ENCODE results near the gene NFIB.

NFIB gene

DNA sequence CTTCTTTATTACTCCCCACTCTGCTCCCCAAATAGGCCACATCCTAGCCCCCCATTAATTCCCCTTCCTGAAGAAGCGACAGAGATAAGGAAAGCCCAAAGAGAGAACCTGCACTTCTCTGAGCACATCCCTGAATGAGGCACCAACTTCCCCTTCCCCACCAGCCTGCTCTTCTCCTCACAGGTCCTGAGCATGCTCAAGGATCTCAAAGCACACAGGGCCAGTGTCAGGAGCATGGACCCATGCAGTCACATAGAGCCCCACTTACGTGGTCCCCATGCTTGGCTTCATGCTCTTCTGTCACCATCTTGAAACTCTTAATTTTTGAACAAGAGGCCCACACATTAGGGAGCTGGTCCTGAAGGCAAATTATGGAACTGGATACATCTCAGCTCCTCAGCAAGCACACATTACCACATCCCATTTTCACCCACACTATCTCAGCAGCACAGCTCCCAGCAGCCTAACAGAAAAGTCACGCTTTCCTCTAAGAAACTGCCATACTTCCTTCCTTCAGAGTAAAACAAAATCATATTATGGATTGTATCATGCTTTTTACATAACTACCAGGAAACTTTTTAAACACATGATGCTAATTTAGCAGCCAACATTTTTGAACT, 99.8 kb downstream of the NFIB start:
- Histone ChIP-seq H3K4me2 (no peak overlapping the region), H3K4me1 (peaks cover 0 to 5% (median 0%) of the 10 kb centered on the region in 10 experiments; a peak in 2 of 20 replicates)
- TF ChIP-seq Cebpa-rat (IDR thresholded peaks at IDR 0.05) = no peak

DNA sequence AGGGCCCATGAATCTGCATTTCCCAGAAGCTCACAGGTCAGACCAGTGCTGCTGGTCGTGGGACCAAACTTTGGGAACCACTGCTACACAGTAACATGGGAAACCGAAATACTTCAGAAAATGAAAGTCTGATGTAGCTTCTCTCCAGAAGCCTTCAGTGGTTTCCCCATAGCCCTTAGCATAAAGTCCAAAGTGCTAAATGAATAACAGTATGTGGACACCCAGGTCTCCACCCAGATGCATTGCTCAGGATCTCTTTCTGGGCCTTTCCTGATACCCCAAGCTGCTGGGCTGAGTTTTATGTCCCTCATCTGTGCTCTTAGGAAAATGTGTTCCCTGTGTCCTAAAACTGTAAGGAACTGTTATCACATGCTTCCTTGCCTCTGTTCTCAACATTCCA, 100.4 kb downstream of the NFIB start:
- peaks cover 0 to 5% (median 0%) of the 10 kb centered on the region in 10 experiments; a peak in 2 of 20 replicates for H3K4me1 ChIP-seq
- no peaks in the 10 kb centered on the region for H4K20me1 ChIP-seq
- no peak overlapping the region for H3K9ac ChIP-seq
- no peaks in the 10 kb centered on the region for H3K27me3 ChIP-seq
- no peak for TF ChIP-seq Cebpa-rat (IDR thresholded peaks at IDR 0.05)
- H3K36me3 ChIP-seq = no peaks in the 10 kb centered on the region
- no peak overlapping the region for H3K27ac ChIP-seq
- no peak overlapping the region for H3K4me2 ChIP-seq
- no peaks in the 10 kb centered on the region for H3K9me3 ChIP-seq (replicated peaks in 1 of 11)
- H3K4me3 ChIP-seq = no peak overlapping the region

More for the DNA sequence above, 99.8 kb downstream of the NFIB start:
- H3K4me3 ChIP-seq = no peak overlapping the region
- H3K27ac ChIP-seq = no peak overlapping the region
- H3K9ac ChIP-seq = no peak overlapping the region
- no peaks in the 10 kb centered on the region for H3K36me3 ChIP-seq
- no peaks in the 10 kb centered on the region for H3K9me3 ChIP-seq (replicated peaks in 1 of 11)
- H3K27me3 ChIP-seq = no peaks in the 10 kb centered on the region
- no peaks in the 10 kb centered on the region for H4K20me1 ChIP-seq

DNA sequence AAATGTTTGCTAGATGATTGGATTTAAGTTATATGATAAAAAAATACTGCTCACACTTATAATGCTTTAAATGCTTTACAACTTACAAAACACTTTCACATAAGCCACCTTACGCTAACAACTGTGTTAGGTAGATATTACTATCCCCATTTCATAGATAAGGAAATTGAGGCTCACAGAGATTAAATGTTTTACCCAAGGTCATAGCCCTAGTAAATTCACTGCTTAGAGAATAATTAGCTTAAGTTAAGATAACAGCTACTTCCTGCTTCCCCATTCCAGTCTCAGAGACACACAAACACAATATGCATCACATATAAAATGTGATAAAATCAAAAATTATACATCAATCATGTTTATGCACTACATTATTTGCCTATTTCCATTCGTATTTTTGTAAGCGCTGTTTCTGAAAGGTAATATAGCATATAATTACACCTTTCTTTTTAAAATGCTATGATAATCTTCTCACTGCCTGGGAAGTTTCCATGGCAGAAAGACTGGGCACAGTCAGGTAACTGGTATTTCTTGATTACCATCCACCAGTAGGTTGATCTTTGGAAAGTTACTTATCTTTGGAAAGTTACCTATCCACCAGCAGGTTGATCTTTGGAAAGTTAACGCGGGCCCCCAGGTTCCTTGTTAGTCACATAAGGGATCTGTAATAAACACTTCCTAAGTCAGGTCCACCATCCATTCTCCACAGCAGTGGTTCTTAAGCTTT, 101.1 kb downstream of the NFIB start:
- H3K27ac ChIP-seq = no peak overlapping the region
- no peak for TF ChIP-seq Cebpa-rat (IDR thresholded peaks at IDR 0.05)
- H3K4me2 ChIP-seq = no peak overlapping the region
- peaks cover 0 to 5% (median 0%) of the 10 kb centered on the region in 10 experiments; a peak in 2 of 20 replicates for H3K4me1 ChIP-seq
- no peak overlapping the region for H3K9ac ChIP-seq
- no peaks in the 10 kb centered on the region for H4K20me1 ChIP-seq
- H3K9me3 ChIP-seq (replicated peaks in 1 of 11) = no peaks in the 10 kb centered on the region
- H3K4me3 ChIP-seq = no peak overlapping the region
- no peaks in the 10 kb centered on the region for H3K27me3 ChIP-seq
- H3K36me3 ChIP-seq = no peaks in the 10 kb centered on the region

DNA sequence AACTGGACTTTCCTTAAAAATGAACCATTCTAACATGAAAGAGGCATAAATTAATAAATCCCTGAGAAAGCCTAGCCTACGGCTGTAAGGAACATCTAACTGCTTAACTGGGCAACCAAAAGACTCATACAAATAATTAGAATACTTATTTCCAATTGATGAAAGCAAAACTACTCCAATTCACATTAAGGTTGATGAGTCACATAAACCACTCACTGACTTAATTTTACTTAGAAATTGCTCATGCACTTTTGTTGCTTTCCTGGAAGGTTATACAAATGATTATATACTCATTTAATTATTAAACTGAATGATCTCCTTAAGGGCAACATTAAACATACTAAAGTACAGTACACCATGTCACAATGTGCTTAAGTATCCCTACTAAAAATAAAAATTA, 101.9 kb downstream of the NFIB start:
- peaks cover 0 to 5% (median 0%) of the 10 kb centered on the region in 10 experiments; a peak in 2 of 20 replicates for H3K4me1 ChIP-seq
- no peaks in the 10 kb centered on the region for H3K36me3 ChIP-seq
- H4K20me1 ChIP-seq = no peaks in the 10 kb centered on the region
- no peak overlapping the region for H3K4me2 ChIP-seq
- no peak overlapping the region for H3K27ac ChIP-seq
- H3K27me3 ChIP-seq = no peaks in the 10 kb centered on the region
- H3K4me3 ChIP-seq = no peak overlapping the region
- H3K9me3 ChIP-seq (replicated peaks in 1 of 11) = no peaks in the 10 kb centered on the region
- no peak for TF ChIP-seq Cebpa-rat (IDR thresholded peaks at IDR 0.05)
- H3K9ac ChIP-seq = no peak overlapping the region

DNA sequence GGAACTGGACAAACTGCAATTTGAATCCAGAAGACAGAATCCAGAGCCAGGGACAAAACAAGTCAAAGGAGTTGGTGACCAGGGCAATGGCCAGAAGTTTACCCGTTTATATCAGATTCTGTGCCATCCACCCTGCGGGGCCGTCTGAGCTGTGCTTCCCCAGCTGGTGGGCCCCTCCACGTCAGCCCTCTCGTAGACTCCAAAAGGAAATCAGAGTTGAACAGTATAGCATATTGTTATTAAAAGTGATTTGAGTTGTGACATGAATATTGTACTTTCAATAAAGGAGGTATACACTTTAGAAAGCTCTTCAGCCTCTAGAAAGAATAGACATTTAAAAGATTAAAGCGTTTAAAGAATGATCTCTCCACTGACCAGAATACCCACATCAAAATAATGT, 102.4 kb downstream of the NFIB start:
- H3K36me3 ChIP-seq = no peaks in the 10 kb centered on the region
- H4K20me1 ChIP-seq = no peaks in the 10 kb centered on the region
- H3K9me3 ChIP-seq (replicated peaks in 1 of 11) = no peaks in the 10 kb centered on the region
- no peak overlapping the region for H3K4me3 ChIP-seq
- H3K9ac ChIP-seq = no peak overlapping the region
- no peak overlapping the region for H3K4me2 ChIP-seq
- no peaks in the 10 kb centered on the region for H3K27me3 ChIP-seq
- TF ChIP-seq Cebpa-rat (IDR thresholded peaks at IDR 0.05) = no peak
- peaks cover 0 to 5% (median 0%) of the 10 kb centered on the region in 10 experiments; a peak in 2 of 20 replicates for H3K4me1 ChIP-seq
- no peak overlapping the region for H3K27ac ChIP-seq

DNA sequence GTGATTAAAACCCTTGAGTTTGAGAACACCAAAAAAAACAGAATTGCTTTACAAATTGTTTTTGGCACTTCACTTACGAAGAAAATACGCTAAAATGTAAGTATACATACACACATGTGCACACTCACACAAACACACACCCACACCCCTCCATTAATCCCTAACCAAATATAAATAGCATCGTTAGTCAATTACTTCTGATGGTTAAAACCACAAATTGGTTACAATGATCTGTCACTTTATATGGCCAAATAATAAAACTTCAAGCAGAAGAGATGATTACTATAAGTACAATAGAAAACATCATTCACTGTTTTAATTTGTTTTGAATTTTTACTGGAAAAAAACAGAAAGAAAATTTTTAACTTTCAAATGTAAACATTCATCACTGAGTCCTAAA, 103.5 kb downstream of the NFIB start:
- H3K4me1 ChIP-seq = peaks cover 0 to 5% (median 0%) of the 10 kb centered on the region in 10 experiments; a peak in 2 of 20 replicates
- H3K4me2 ChIP-seq = no peak overlapping the region
- no peaks in the 10 kb centered on the region for H3K27me3 ChIP-seq
- H3K36me3 ChIP-seq = no peaks in the 10 kb centered on the region
- no peak overlapping the region for H3K27ac ChIP-seq
- H4K20me1 ChIP-seq = no peaks in the 10 kb centered on the region
- no peaks in the 10 kb centered on the region for H3K9me3 ChIP-seq (replicated peaks in 1 of 11)
- TF ChIP-seq Cebpa-rat (IDR thresholded peaks at IDR 0.05) = no peak
- H3K4me3 ChIP-seq = no peak overlapping the region
- no peak overlapping the region for H3K9ac ChIP-seq

DNA sequence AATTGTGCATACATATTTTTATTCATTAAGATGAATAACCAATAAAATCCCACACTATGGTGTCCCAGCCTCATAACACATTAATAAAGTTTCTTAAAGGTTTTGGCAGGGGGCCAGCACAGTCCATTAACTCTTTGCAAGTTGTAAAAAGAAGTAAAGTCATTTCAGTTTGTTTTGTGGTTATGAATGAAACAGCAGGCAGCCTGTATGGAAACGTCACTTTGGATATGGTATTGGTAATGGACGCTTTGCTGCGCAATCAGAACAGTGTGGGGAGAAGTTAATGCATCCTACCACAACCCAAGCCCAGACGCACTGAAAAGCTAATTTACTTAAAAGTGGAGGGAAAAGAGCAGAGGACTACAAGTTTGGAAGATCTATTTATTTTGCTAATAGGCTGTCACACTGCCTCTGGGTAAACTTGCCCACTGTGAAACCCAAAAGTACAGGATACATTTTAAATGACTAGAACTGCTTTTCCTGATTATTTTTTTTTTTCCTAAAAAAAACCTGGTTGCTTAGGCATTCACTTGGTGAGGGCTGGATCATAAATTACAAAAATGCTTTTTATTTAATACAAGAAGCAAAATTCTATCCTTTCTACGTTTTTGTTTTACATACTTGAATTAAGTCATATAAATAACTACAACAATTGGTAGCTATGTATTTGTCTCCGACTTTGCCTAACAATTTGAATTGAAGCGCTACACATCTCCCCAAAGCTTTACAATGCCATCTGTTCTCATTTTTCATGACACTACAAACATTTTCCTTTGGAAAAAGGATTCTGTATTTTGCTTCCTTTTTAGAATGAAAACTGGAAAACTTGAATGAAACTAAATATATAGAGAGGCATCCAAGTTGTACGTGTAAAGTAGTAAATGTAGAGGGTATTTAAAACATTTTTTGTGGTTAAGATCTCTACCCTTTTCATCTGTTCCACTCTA, 104.3 kb downstream of the NFIB start:
- Histone ChIP-seq H3K27ac (no peak overlapping the region), H3K4me2 (no peak overlapping the region), H3K4me3 (no peak overlapping the region), H3K27me3 (no peaks in the 10 kb centered on the region), H4K20me1 (no peaks in the 10 kb centered on the region), H3K9me3 (replicated peaks in 1 of 11) (0 out of 22 replicates have a peak, but pooled peaks cover 0 to 2% (median 0%) of the 10 kb centered on the region in 11 experiments), H3K36me3 (no peaks in the 10 kb centered on the region), H3K9ac (no peak overlapping the region), H3K4me1 (peaks cover 0 to 5% (median 0%) of the 10 kb centered on the region in 10 experiments; a peak in 2 of 20 replicates)
- no peak for TF ChIP-seq Cebpa-rat (IDR thresholded peaks at IDR 0.05)

DNA sequence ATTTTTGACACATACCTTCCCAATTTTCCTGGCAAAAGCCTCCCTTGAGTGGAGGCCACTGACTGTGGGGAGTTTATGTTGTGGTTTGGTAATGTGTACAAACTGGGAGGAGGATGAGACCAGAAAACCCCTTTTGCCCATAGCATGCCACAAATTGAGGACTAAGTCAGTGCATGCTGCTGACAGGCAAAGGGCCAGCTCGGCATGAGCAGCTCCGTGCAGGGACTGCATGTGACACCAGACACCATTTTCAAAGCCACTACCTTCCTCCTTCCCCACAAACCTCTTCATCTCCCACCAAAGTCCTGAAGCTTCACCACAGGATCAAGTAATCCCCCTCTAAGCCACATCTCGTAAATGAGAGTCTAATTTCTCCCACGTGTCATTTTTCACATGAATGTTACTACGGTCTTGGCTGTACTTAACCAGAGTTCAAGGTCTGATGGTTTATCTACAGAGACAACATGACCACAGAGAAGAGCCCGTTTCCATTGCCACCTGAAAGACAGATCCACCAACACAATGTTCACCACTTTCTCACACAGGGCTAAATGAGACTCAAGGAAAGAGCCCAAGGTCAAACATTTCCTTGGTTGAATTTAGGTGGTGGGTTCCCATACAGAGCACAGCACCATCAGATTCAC, 106.5 kb downstream of the NFIB start:
- H3K27me3 ChIP-seq = no peaks in the 10 kb centered on the region
- no peaks in the 10 kb centered on the region for H4K20me1 ChIP-seq
- H3K4me3 ChIP-seq = no peak overlapping the region
- no peaks in the 10 kb centered on the region for H3K36me3 ChIP-seq
- H3K9me3 ChIP-seq (replicated peaks in 1 of 11) = peaks cover 0 to 8% (median 0%) of the 10 kb centered on the region in 11 experiments; a peak in 1 of 22 replicates
- H3K27ac ChIP-seq = no peak overlapping the region
- no peak for TF ChIP-seq Cebpa-rat (IDR thresholded peaks at IDR 0.05)
- H3K4me1 ChIP-seq = peaks cover 0 to 5% (median 0%) of the 10 kb centered on the region in 10 experiments; a peak in 2 of 20 replicates
- no peak overlapping the region for H3K4me2 ChIP-seq
- no peak overlapping the region for H3K9ac ChIP-seq

All from BLaER1 treated with 17β-estradiol and CSF1 and Interleukin-3, amounts not matched to agents 10 nM and 100 nM (cell line).